ENCODE measurements around the gene NOX5. TPM values are rescaled to one million over a fixed set of nuclear protein-coding genes. Genes with fewer than 3 reads are reported as not detected.

NOX5 gene
- total RNA-seq, 3 donors from 2014 or later (not counting 1 experiment from before 2014, with no cell fraction given) = 0.20 TPM; not detected in 2

GRCh38 chr15:69034352-69034751 is 19.9 kb downstream of the NOX5 start:
- DNase-seq (no peak), ATAC-seq (no peak)
- Mint-ChIP-seq H3K36me3 (no peaks in the 10 kb centered on the region), H3K27ac (no peak overlapping the region), H3K4me3 (no peak overlapping the region), H3K9me3 (no peaks in the 10 kb centered on the region), H3K4me1 (peaks cover 4 to 5% of the 10 kb centered on the region in 2 donors), H3K27me3 (ENCODE audit: low read depth in 2 of 2) (peaks cover 11 to 37% of the 10 kb centered on the region in 2 donors)
- Histone ChIP-seq H3K9me3 (ENCODE audit: control insufficient read depth, insufficient read depth, low read length) (no peaks in the 10 kb centered on the region), H3K4me1 (ENCODE audit: control insufficient read depth, insufficient read depth, low read length) (peaks cover 8% of the 10 kb centered on the region), H3K27me3 (ENCODE audit: control insufficient read depth, insufficient read depth, low read length) (no peaks in the 10 kb centered on the region), H3K36me3 (ENCODE audit: control insufficient read depth, insufficient read depth, low read length) (no peaks in the 10 kb centered on the region), H3K4me3 (ENCODE audit: low read length) (no peak overlapping the region), H3K27ac (ENCODE audit: low read length) (no peak overlapping the region)
- no peak for TF ChIP-seq CTCF (IDR thresholded peaks at IDR 0.05)
- intact Hi-C loops (cut with micrococcal nuclease) = no loop called here
- WGBS (ENCODE audit: insufficient coverage) = 30% methylated on average over 3 of the region's 4 CpGs

GRCh38 chr15:69035205-69035917 is 20.9 kb downstream of the NOX5 start:
- no peaks in the 10 kb centered on the region for H3K27me3 ChIP-seq (ENCODE audit: control insufficient read depth, insufficient read depth, low read length)
- Mint-ChIP-seq H3K27ac (no peak overlapping the region), H3K4me3 (no peak overlapping the region), H3K27me3 (ENCODE audit: low read depth in 2 of 2) (peaks cover 11 to 32% of the 10 kb centered on the region in 2 donors), H3K9me3 (no peaks in the 10 kb centered on the region), H3K4me1 (peaks cover 4 to 5% of the 10 kb centered on the region in 2 donors), H3K36me3 (no peaks in the 10 kb centered on the region)
- WGBS (ENCODE audit: insufficient coverage) = 69% methylated on average over 16 of the region's 16 CpGs
- no peak for TF ChIP-seq CTCF (IDR thresholded peaks at IDR 0.05)
- H3K4me3 ChIP-seq (ENCODE audit: low read length) = no peak overlapping the region
- DNase-seq (no peak), ATAC-seq (no peak)
- no peak overlapping the region for H3K27ac ChIP-seq (ENCODE audit: low read length)
- intact Hi-C loops (cut with micrococcal nuclease) = no loop called here
- H3K9me3 ChIP-seq (ENCODE audit: control insufficient read depth, insufficient read depth, low read length) = no peaks in the 10 kb centered on the region
- H3K36me3 ChIP-seq (ENCODE audit: control insufficient read depth, insufficient read depth, low read length) = no peaks in the 10 kb centered on the region
- H3K4me1 ChIP-seq (ENCODE audit: control insufficient read depth, insufficient read depth, low read length) = peaks cover 8% of the 10 kb centered on the region

GRCh38 chr15:69035918-69036258 is 21.4 kb downstream of the NOX5 start:
- H3K36me3 ChIP-seq (ENCODE audit: control insufficient read depth, insufficient read depth, low read length) = no peaks in the 10 kb centered on the region
- H3K4me3 ChIP-seq (ENCODE audit: low read length) = no peak overlapping the region
- peaks cover 4 to 5% of the 10 kb centered on the region in 2 donors for H3K4me1 Mint-ChIP-seq
- no peaks in the 10 kb centered on the region for H3K9me3 Mint-ChIP-seq
- no peak for ATAC-seq
- H3K4me3 Mint-ChIP-seq = no peak overlapping the region
- H3K27me3 ChIP-seq (ENCODE audit: control insufficient read depth, insufficient read depth, low read length) = no peaks in the 10 kb centered on the region
- no peak overlapping the region for H3K27ac ChIP-seq (ENCODE audit: low read length)
- H3K4me1 ChIP-seq (ENCODE audit: control insufficient read depth, insufficient read depth, low read length) = peaks cover 8% of the 10 kb centered on the region
- intact Hi-C loops (cut with micrococcal nuclease) = no loop called here
- H3K9me3 ChIP-seq (ENCODE audit: control insufficient read depth, insufficient read depth, low read length) = no peaks in the 10 kb centered on the region
- no peak for DNase-seq
- H3K27ac Mint-ChIP-seq = no peak overlapping the region
- H3K27me3 Mint-ChIP-seq (ENCODE audit: low read depth in 2 of 2) = peaks cover 11 to 27% of the 10 kb centered on the region in 2 donors
- no peak for TF ChIP-seq CTCF (IDR thresholded peaks at IDR 0.05)
- no peaks in the 10 kb centered on the region for H3K36me3 Mint-ChIP-seq
- 100% methylated on average over 1 of the region's 1 CpG for WGBS (ENCODE audit: insufficient coverage)

GRCh38 chr15:69036826-69037225 is 22.3 kb downstream of the NOX5 start:
- Mint-ChIP-seq H3K27ac (no peak overlapping the region), H3K27me3 (ENCODE audit: low read depth in 2 of 2) (peaks cover 8 to 22% of the 10 kb centered on the region in 2 donors), H3K4me3 (no peak overlapping the region), H3K4me1 (peaks cover 3% of the 10 kb centered on the region in 2 donors), H3K9me3 (no peaks in the 10 kb centered on the region), H3K36me3 (no peaks in the 10 kb centered on the region)
- Histone ChIP-seq H3K4me3 (ENCODE audit: low read length) (no peak overlapping the region), H3K9me3 (ENCODE audit: control insufficient read depth, insufficient read depth, low read length) (no peaks in the 10 kb centered on the region), H3K27ac (ENCODE audit: low read length) (no peak overlapping the region), H3K4me1 (ENCODE audit: control insufficient read depth, insufficient read depth, low read length) (peaks cover 3% of the 10 kb centered on the region), H3K36me3 (ENCODE audit: control insufficient read depth, insufficient read depth, low read length) (no peaks in the 10 kb centered on the region), H3K27me3 (ENCODE audit: control insufficient read depth, insufficient read depth, low read length) (no peaks in the 10 kb centered on the region)
- ATAC-seq (no peak), DNase-seq (no peak)
- intact Hi-C loops (cut with micrococcal nuclease) = no loop called here
- no peak for TF ChIP-seq CTCF (IDR thresholded peaks at IDR 0.05)
- 75% methylated on average over 2 of the region's 5 CpGs for WGBS (ENCODE audit: insufficient coverage)
